Kidney glomerular epithelial cell (primary cell): Measurements from ENCODE around the gene PLCL1.
"Not testable (repeated sequence)": the region's sequence is repeated elsewhere in the genome, so short reads cannot be mapped to it uniquely, and the experiment has no call there.

ENCODE experiments used
- DNase-seq: peaks from one replicate; lab custom pipeline; 2025; lab: John Stamatoyannopoulos, UW

The PLCL1 gene

GRCh38 chr2:197810016-197810415 lies 5.6 kb downstream of the PLCL1 start:
- no peak for DNase-seq

DNA sequence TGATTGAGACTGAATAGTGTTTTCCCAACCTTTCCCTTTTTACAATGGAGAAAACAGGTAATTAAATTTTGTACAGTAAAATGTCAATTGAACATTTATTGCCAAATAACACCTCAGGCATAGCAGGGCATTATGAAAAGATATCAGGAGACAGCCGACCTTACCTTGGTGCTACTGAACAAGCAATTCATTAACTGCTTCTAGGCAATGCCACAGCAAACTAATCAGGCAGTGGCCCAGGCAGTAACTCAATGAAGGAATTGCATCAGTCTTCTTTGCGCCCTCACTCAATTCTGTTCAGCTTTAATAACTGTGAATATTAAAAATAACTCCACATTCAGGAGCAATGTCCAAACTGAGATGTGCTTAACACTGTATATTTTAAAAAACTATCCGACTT lies 6.1 kb downstream of the PLCL1 start:
- no peak for DNase-seq

GRCh38 chr2:197813093-197813787 lies 8.8 kb downstream of the PLCL1 start:
- DNase-seq, result peak; percentile 54

DNA sequence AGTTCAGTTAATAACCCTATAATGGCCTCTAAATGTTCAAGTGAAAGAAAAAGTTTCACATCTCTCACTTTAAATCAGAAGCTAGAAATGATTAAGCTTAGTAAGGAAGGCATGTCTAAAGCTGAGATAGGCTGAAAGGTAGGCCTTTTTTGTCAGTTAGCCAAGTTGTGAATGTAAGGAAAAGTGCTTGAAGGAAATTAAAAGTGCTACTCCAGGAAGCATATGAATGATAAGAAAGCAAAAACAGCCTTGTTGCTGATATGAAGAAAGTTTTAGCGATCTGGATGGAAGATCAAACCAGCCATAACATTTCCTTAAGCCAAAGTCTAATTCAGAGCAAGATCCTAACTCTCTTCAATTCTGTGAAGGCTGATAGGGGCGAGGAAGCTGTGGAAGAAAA lies 10.1 kb downstream of the PLCL1 start:
- no peak for DNase-seq

- DNase-seq, result no peak
Observed at GRCh38 chr2:197821550-197822289, 17.3 kb downstream of the PLCL1 start.

- no peak for DNase-seq
Observed at GRCh38 chr2:197822333-197822732, 17.9 kb downstream of the PLCL1 start.

GRCh38 chr2:197827618-197828017 lies 23.2 kb downstream of the PLCL1 start:
- no peak for DNase-seq

GRCh38 chr2:197828464-197829135 lies 24.2 kb downstream of the PLCL1 start:
- no peak for DNase-seq

- DNase-seq, result not testable (repeated sequence)
Observed at GRCh38 chr2:197834771-197835170, 30.4 kb downstream of the PLCL1 start.

GRCh38 chr2:197835293-197835692 lies 30.9 kb downstream of the PLCL1 start:
- no peak for DNase-seq

GRCh38 chr2:197838036-197838435 lies 33.6 kb downstream of the PLCL1 start:
- DNase-seq, result peak; percentile 22

DNA sequence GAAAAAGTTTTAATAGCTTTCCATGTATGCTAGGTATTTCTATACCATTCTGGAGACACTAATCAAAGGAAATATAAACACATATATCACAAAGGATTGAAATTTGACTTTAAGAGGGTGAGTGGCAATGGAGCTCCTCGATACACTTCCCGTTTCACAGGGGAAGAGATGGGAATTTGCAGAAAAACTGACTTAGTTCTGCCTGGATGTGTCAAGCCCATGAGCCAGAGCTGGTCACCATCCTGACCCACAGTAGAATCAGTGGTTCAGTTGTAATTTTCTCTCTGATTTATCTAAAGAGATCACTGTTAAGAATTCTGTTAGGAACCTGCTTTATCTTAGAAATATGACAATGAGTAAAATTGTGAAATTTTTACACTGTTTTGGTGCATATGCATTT lies 34.2 kb downstream of the PLCL1 start:
- DNase-seq, result no peak

GRCh38 chr2:197839327-197839726 lies 34.9 kb downstream of the PLCL1 start:
- no peak for DNase-seq

- DNase-seq, result no peak
Observed at GRCh38 chr2:197839856-197840255, 35.5 kb downstream of the PLCL1 start.

GRCh38 chr2:197846128-197846527 lies 41.7 kb downstream of the PLCL1 start:
- no peak for DNase-seq

GRCh38 chr2:197846777-197847176 lies 42.4 kb downstream of the PLCL1 start:
- no peak for DNase-seq

GRCh38 chr2:197847651-197848401 lies 43.4 kb downstream of the PLCL1 start:
- no peak for DNase-seq

- DNase-seq, result no peak
Observed at GRCh38 chr2:197848602-197849001, 44.2 kb downstream of the PLCL1 start.

DNA sequence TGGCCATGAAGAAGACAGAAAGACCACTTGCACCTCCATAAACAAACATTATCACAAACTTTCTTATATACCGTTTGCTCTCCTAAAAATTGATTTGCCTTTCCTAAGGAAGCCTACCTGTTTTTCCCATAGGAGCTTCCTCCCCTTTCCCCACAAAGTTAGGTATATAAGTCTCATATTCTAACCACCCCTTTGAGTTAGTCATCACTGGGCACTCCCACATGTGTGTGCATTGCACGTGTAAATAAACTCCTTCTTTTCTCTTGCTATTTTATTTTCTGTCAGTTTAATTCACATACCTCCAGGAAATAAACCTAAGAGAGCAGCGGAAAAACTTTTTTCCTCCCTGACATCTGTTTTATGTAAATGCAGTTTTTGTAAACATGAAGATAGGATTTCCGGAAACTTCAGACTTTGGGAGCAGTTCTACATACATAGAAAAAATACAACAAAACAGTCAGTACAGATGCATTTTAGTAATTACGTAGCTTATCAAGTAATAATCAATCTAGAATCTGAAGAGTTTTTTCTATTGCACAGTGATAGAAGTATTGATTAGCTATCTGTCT lies 46.6 kb downstream of the PLCL1 start:
- DNase-seq, result no peak

GRCh38 chr2:197851451-197851850 lies 47.1 kb downstream of the PLCL1 start:
- DNase-seq, result no peak

- no peak for DNase-seq
Observed at GRCh38 chr2:197852108-197852507, 47.7 kb downstream of the PLCL1 start.

DNA sequence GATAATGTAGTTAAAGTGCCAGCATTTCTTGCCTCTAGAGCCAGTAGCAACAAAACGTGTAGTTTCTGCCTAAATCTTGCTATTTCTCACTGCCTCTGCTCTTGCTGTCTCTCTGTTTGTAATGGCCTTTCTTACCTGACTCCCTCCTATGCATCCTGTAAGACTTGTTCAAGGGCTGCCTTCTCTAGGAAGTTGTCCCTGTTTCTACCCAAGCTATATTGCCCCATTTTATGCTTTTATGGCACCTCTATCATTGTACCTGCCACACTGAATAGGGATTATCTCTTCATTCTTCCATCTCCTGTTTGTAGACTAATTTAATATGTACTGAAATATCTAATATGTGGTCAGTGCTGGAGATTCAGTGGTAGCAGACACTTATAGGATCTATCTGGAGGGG lies 49.2 kb downstream of the PLCL1 start:
- no peak for DNase-seq
